SK-MEL-5 (cell line): ENCODE measurements around the gene GRIA4. TPM values are rescaled to one million over a fixed set of nuclear protein-coding genes. Genes with fewer than 3 reads are reported as not detected.
"Not testable (repeated sequence)": the region's sequence is repeated elsewhere in the genome, so short reads cannot be mapped to it uniquely, and the experiment has no call there.

Source experiments
- DNase-seq: peaks from one replicate; pipeline ENCODE4 v3.0.0-alpha.2; 2016; ENCODE audit warnings: low read depth, low spot score
- in situ Hi-C: cut with HindIII; loops from 2 replicates; pipeline ENCODE4 v1.10.0; 2016; ENCODE audit warnings: low sequenced_read_pairs, high pct_unique_total_duplicates, low pct_unique_long_range_greater_than_20kb
- total RNA-seq: library from RNA; depleted of rRNA; stranded (reverse); fragments of >200 nt; shearing (Covaris generic); gene quantifications from 2 replicates; pipeline ENCODE4 v1.2.3, GENCODE V29; 2014

GRIA4 gene
- total RNA-seq, 1 experiment from 2014 or later: 0.48 TPM

- in situ Hi-C loops: no loop called here
Measured at GRCh38 chr11:105863523-105863922, 253.7 kb downstream of the GRIA4 start.

GRCh38 chr11:105867742-105868141 is 257.9 kb downstream of the GRIA4 start:
- DNase-seq: no peak
- in situ Hi-C loops: no loop called here

More at GRCh38 chr11:105863523-105863922, 253.7 kb downstream of the GRIA4 start:
- peak; percentile 24 for DNase-seq

- in situ Hi-C loops: no loop called here
- DNase-seq: no peak
Measured at GRCh38 chr11:105868762-105869285, 259.0 kb downstream of the GRIA4 start.

GRCh38 chr11:105870516-105871113 is 260.7 kb downstream of the GRIA4 start:
- in situ Hi-C loops: no loop called here
- DNase-seq: no peak

- DNase-seq: no peak
- in situ Hi-C loops: no loop called here
Measured at GRCh38 chr11:105878510-105878909, 268.6 kb downstream of the GRIA4 start.

GRCh38 chr11:105878927-105879326 is 269.1 kb downstream of the GRIA4 start:
- in situ Hi-C loops, DNase-seq: not testable (repeated sequence)

- no peak for DNase-seq
- in situ Hi-C loops: no loop called here
Measured at GRCh38 chr11:105881027-105881426, 271.2 kb downstream of the GRIA4 start.

GRCh38 chr11:105884436-105884835 is 274.6 kb downstream of the GRIA4 start:
- no peak for DNase-seq
- in situ Hi-C loops: no loop called here

- in situ Hi-C loops: no loop called here
- DNase-seq: peak; percentile 2
Measured at GRCh38 chr11:105891685-105892084, 281.8 kb downstream of the GRIA4 start.

- in situ Hi-C loops: no loop called here
- no peak for DNase-seq
Measured at GRCh38 chr11:105897161-105897560, 287.3 kb downstream of the GRIA4 start.

GRCh38 chr11:105899772-105900171 is 289.9 kb downstream of the GRIA4 start:
- in situ Hi-C loops: no loop called here
- peak; percentile 54 for DNase-seq

- no peak for DNase-seq
- in situ Hi-C loops: no loop called here
Measured at GRCh38 chr11:105900515-105901035, 290.7 kb downstream of the GRIA4 start.

- in situ Hi-C loops: no loop called here
- DNase-seq: no peak
Measured at GRCh38 chr11:105903113-105903512, 293.2 kb downstream of the GRIA4 start.

GRCh38 chr11:105906517-105906916 is 296.6 kb downstream of the GRIA4 start:
- no peak for DNase-seq
- in situ Hi-C loops: no loop called here

GRCh38 chr11:105907319-105907718 is 297.4 kb downstream of the GRIA4 start:
- no peak for DNase-seq
- in situ Hi-C loops: no loop called here

- no peak for DNase-seq
Measured at GRCh38 chr11:105910095-105910715, 300.3 kb downstream of the GRIA4 start.

GRCh38 chr11:105911454-105911853 is 301.6 kb downstream of the GRIA4 start:
- in situ Hi-C loops: no loop called here
- DNase-seq: no peak

More at GRCh38 chr11:105910095-105910715, 300.3 kb downstream of the GRIA4 start:
- in situ Hi-C loops: no loop called here

- no peak for DNase-seq
- in situ Hi-C loops: no loop called here
Measured at GRCh38 chr11:105912666-105913065, 302.8 kb downstream of the GRIA4 start.

- in situ Hi-C loops: no loop called here
- DNase-seq: no peak
Measured at GRCh38 chr11:105915021-105915420, 305.1 kb downstream of the GRIA4 start.
